DND-41 (cell line): Measurements from ENCODE around the gene PNLDC1.

Experiments
- ATAC-seq: fragments of 200-7000 bp; cut with Tn5 transposase; 3 replicates; pipeline ENCODE4 v1.9.1; 2021; ENCODE audit warnings: low read depth; ENCODE audit not compliant: insufficient read depth
- DNase-seq: peaks from one replicate; pipeline ENCODE4 v3.0.0-alpha.2; 2020
- H2AFZ ChIP-seq: 2 replicates; pipeline ENCODE4 v1.6.0; 2012; ENCODE audit warnings: low read depth, low read length
- H3K27ac ChIP-seq: 2 replicates; pipeline ENCODE4 v1.5.1; 2012; ENCODE audit warnings: low read length, inconsistent platforms
- H3K27me3 ChIP-seq: fragments of 200-600 bp; sonication (generic); 2 replicates; pipeline ENCODE4 v1.6.0; 2012; ENCODE audit warnings: low read length, mild to moderate bottlenecking, inconsistent platforms; ENCODE audit not compliant: insufficient read depth, poor library complexity
- H3K36me3 ChIP-seq: 2 replicates; pipeline ENCODE4 v1.5.1; 2012; ENCODE audit warnings: low read length, inconsistent platforms; ENCODE audit not compliant: insufficient read depth
- H3K4me1 ChIP-seq: 2 replicates; pipeline ENCODE4 v1.5.1; 2012; ENCODE audit warnings: mild to moderate bottlenecking, low read length; ENCODE audit not compliant: insufficient read depth
- H3K4me2 ChIP-seq: 2 replicates; pipeline ENCODE4 v1.6.0; 2012; ENCODE audit warnings: mild to moderate bottlenecking, moderate library complexity, low read length, inconsistent platforms; ENCODE audit not compliant: insufficient read depth
- H3K4me3 ChIP-seq, 2 experiments: fragments of 200-600 bp in 1 of 2; shearing (Covaris generic) in 1 of 2; 2 replicates each; pipeline ENCODE4 v1.5.1; 2012 to 2016; ENCODE audit warnings: inconsistent platforms in 2 of 2, low read length in 2 of 2, mild to moderate bottlenecking in 2 of 2, low read depth in 1 of 2, moderate library complexity in 1 of 2
- H3K79me2 ChIP-seq: 2 replicates; pipeline ENCODE4 v1.6.0; 2012; ENCODE audit warnings: low read length, inconsistent platforms; ENCODE audit not compliant: insufficient read depth
- H3K9ac ChIP-seq: 2 replicates; pipeline ENCODE4 v1.6.0; 2012; ENCODE audit warnings: low read depth, mild to moderate bottlenecking, inconsistent platforms, low read length, moderate library complexity
- H3K9me3 ChIP-seq: 2 replicates; pipeline ENCODE4 v1.5.1; 2012; ENCODE audit warnings: low read length, moderate library complexity, mild to moderate bottlenecking, inconsistent platforms; ENCODE audit not compliant: insufficient read depth, severe bottlenecking
- H4K20me1 ChIP-seq: 2 replicates; pipeline ENCODE4 v1.6.0; 2012; ENCODE audit warnings: low read length; ENCODE audit not compliant: insufficient read depth
- CTCF ChIP-seq: IDR thresholded peaks from 2 replicates; pipeline ENCODE4 v1.5.1; 2012; ENCODE audit warnings: borderline replicate concordance, low read length, moderate library complexity, mild to moderate bottlenecking; ENCODE audit not compliant: poor library complexity, severe bottlenecking; ENCODE audit errors: extremely low read depth
- EZH2 ChIP-seq: IDR thresholded peaks from 3 replicates; pipeline ENCODE4 v1.6.1; 2012; ENCODE audit warnings: borderline replicate concordance, low read depth, mild to moderate bottlenecking, moderate library complexity, low read length, inconsistent platforms; ENCODE audit not compliant: severe bottlenecking

Gene PNLDC1

GRCh38 chr6:159828074-159828473, 28.0 kb downstream of the PNLDC1 start:
- no peaks in the 10 kb centered on the region for H4K20me1 ChIP-seq
- ATAC-seq (no peak), DNase-seq (no peak)
- no peaks in the 10 kb centered on the region for H3K36me3 ChIP-seq
- no peaks in the 10 kb centered on the region for H3K79me2 ChIP-seq
- no peak overlapping the region for H3K4me3 ChIP-seq
- H3K9ac ChIP-seq, result no peak overlapping the region
- TF ChIP-seq EZH2 (no peak), CTCF (no peak)
- H3K4me2 ChIP-seq, result no peak overlapping the region
- no peaks in the 10 kb centered on the region for H3K9me3 ChIP-seq
- no peak overlapping the region for H2AFZ ChIP-seq
- no peak overlapping the region for H3K27ac ChIP-seq
- H3K27me3 ChIP-seq, result no peaks in the 10 kb centered on the region
- no peaks in the 10 kb centered on the region for H3K4me1 ChIP-seq

GRCh38 chr6:159829526-159829925, 29.4 kb downstream of the PNLDC1 start:
- no peak overlapping the region for H3K4me3 ChIP-seq
- no peak overlapping the region for H3K27ac ChIP-seq
- no peaks in the 10 kb centered on the region for H3K27me3 ChIP-seq
- TF ChIP-seq CTCF (no peak), EZH2 (no peak)
- no peaks in the 10 kb centered on the region for H3K36me3 ChIP-seq
- H4K20me1 ChIP-seq, result no peaks in the 10 kb centered on the region
- H3K9ac ChIP-seq, result no peak overlapping the region
- no peaks in the 10 kb centered on the region for H3K9me3 ChIP-seq
- no peak for ATAC-seq
- peaks cover 8% of the 10 kb centered on the region for H3K4me1 ChIP-seq
- no peak overlapping the region for H2AFZ ChIP-seq
- no peak overlapping the region for H3K4me2 ChIP-seq
- no peak for DNase-seq
- H3K79me2 ChIP-seq, result no peaks in the 10 kb centered on the region

- H3K4me3 ChIP-seq, result no peak overlapping the region
- no peak overlapping the region for H3K9ac ChIP-seq
- no peak overlapping the region for H2AFZ ChIP-seq
Measured at GRCh38 chr6:159830501-159831372, 30.7 kb downstream of the PNLDC1 start.

More at GRCh38 chr6:159830501-159831372, 30.7 kb downstream of the PNLDC1 start:
- Histone ChIP-seq H3K36me3 (no peaks in the 10 kb centered on the region), H3K4me2 (no peak overlapping the region), H3K27ac (no peak overlapping the region), H4K20me1 (no peaks in the 10 kb centered on the region), H3K79me2 (no peaks in the 10 kb centered on the region), H3K4me1 (peaks cover 13% of the 10 kb centered on the region), H3K9me3 (no peaks in the 10 kb centered on the region), H3K27me3 (no peaks in the 10 kb centered on the region)
- ATAC-seq (no peak), DNase-seq (no peak)
- TF ChIP-seq EZH2, result no peak
- TF ChIP-seq CTCF, result no peak
